NCI-H524 treated with DMSO at 0.1 percent for 48 hours (cell line): ENCODE results near the gene ATP6V1G3.
A peak's percentile ranks its signal among the peaks of the same experiment; 100 is the strongest.
"Not testable (repeated sequence)": the region's sequence is repeated elsewhere in the genome, so short reads cannot be mapped to it uniquely, and the experiment has no call there.

Experiments used
- DNase-seq: peaks from one replicate; lab custom pipeline; 2025; lab: John Stamatoyannopoulos, UW

The ATP6V1G3 gene

DNA sequence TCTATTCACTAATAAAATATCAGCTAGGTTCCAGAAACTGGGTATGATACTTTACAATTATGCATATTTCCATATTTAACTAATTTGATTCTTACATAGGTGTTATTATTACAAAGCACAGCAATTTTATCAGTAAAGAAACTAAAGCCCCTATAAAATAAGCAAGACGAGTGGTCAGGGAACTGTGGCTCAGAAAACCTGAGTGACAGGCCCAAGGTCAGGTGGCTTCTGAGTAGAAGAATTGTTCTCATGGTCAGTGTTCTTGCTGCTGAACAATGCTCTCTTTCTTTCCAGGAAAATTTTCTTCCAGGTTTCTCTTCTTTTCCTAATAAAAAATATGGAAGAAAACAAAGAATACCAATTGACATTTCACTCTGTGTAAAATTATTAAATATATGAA lies 2.2 kb upstream of the ATP6V1G3 start:
- no peak for DNase-seq

DNA sequence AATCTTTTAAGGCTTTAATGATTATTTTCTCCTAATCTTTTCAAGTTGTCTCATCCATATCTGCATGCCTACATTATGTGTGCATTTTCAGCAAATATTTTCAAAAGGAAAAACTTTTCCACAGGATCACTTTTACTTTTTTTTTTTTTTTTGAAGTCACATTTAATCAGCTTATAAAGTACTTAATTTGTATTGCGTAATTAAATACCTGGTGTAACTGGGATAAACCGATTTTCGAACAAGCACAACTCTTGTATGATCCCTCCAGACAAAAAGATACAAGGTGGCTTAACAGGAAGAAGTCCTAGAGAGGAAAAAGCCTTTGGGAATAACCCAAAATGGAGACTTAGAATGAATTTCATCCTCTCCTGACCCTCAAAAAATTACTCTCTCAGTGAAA lies 1.3 kb upstream of the ATP6V1G3 start:
- no peak for DNase-seq

DNA sequence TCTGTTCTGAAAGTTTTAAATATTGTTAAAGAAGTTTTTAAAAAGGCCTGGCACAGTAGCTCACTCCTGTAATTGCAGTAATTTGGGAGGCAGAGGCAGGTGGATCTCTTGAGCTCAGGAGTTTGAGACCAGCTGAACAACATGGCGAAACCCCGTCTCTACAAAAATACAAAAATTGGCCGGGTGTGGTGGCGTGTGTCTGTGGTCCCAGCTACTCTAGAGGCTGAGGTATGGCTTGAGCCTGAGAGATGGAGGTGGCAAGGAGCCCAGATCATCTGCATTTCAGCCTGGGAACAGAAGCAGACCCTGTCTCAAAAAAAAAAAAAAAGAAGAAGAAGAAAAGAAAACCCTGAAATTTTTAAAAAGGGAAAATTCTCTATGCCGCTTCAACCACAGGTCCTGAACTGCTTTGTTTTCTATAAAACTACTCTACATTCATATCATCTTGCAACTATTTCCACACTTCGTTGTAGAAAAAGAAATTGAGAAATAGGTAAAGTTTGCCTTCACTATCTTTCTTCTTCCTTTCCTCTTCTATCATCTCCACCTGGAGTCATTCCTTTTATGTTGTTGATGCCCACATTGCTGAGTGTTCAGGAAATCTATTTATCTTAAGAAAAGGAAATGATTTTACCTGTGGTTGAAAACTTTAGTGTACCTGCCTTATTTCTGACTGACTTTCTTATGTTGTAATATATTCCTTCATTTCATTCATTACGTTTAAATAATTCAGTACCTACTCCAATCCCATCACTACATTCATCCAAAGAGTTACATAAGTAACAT lies 1.7 kb downstream of the ATP6V1G3 start:
- no peak for DNase-seq

DNA sequence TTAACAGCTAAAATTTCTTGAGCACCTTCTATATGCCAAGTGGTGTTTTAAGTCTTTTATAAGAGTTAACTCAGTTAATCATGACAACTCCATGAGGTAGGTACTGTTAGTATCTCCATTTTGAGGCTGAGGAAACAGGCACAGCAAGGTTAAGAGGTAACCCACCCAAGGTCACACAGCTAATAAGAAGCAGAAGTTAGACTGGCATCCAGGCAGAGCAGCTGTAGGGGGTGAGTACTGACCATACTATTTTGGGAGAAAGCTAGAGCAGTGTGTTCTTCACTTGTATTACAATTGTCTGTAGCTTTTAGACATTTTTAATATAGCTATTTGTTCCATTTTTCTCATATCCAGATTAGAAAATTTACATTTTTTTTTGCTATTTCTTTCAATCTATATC lies 4.8 kb downstream of the ATP6V1G3 start:
- no peak for DNase-seq

DNA sequence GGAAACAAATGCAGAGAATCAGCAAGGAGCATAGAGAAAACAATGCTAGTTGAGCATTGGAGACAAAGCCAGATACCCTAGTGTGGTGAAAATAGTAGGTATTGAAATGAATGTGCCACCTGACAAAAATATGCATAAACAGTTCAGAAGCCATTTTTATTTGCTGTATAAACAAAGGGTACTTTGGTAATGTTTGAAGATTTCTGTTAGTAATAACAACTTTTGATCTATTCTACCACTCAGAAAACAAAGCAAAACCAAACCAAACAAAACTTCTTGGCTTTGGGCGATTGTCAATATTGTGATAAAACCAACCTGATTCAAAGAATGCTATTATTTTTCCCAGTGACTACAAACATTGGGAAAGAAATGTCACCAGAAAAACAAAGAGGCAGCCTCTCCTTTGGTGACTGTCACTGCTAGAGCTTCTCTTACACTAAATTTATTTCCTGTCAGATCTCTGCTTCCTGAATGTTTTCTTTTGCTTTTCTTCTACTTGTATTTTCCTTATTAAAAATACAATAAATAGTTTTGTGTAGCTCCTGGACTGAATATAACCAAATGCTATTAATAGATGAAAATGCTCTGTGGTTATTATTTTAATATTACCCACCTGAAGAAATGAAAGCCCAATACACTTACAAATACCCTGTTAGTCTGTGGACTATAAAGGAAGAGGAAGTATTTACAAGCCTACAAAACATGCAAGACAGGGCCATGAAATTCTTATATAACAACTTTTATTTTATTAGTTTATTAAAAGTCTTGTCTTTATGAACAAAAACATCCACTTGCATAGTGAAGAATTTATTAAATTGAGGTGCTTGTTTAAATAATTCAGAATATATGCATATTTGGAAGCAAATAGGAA lies 5.7 kb downstream of the ATP6V1G3 start:
- no peak for DNase-seq

DNA sequence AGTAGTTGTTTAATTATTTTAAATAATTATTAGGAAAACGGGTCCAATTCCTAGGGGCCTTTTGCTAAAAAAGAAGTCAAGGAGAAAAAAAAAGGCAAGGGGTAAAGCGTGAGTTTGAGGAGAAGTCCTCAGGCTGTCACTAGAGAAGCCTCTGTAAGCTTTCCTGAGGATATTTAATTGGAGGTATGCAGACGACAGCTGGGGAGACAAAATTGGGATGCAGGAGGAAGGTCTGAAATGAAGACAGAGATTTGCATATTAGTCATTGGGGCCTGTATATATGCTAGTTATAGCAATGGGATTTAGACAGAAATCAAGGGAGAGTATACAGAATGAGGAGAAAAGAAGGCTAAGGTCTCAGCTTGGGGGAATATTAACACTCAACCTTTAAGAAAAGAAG lies 8.6 kb downstream of the ATP6V1G3 start:
- DNase-seq = peak; percentile 48

DNA sequence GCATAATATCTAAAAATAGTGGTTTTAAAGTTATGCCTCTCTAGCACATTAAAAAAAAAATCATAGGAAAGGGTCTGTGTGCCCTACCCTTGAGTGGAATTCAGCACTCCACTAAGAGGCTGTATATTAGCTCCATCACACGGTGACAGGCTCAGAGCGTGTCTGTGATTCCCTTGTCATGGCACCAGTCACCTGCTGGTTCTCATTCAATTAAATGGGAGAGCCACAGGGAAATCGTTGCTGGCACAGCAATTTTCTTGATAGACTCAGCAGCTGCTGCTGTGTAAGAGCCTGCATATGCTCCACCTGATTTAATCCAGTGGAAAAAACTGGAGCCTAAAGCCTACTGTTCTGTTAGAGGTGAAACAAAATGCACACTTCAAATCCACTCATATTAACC lies 9.5 kb downstream of the ATP6V1G3 start:
- DNase-seq = peak; percentile 68

DNA sequence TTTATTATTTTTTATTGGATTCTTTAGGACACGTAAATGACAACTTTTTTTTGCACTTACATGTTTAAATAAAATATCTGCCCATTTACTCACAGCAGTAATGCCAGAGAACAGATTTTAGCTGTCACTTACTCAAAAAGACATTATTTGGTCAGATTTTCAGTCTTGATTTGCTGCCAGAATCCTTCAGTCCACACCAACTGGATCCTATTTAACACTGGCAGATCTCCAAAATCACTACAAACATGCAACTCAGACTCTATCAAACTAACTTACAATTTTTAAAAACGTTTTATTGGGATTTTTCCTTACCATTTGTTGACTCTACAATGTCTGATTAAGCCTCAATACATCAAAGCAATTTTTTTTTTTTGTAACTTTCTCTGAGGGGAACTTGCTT lies 11.1 kb downstream of the ATP6V1G3 start:
- DNase-seq = no peak

DNA sequence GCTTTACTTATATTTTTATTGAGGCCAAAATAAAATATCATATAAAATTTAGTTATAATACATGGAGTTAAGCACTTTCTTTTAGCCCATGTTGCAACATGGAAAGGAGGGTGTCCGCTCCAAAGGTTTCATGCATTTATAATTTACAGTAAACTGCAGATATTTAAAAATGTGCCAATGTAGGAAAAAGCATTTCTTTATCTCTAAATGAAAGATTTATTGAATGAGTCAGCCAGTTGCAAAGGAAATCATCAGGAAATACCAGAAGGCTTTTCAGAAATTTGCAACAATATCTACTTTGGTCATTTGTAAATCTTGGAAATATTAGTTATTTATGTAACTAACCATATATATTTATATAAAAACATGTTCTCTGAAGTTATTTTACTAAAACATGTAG lies 12.1 kb downstream of the ATP6V1G3 start:
- DNase-seq = no peak

DNA sequence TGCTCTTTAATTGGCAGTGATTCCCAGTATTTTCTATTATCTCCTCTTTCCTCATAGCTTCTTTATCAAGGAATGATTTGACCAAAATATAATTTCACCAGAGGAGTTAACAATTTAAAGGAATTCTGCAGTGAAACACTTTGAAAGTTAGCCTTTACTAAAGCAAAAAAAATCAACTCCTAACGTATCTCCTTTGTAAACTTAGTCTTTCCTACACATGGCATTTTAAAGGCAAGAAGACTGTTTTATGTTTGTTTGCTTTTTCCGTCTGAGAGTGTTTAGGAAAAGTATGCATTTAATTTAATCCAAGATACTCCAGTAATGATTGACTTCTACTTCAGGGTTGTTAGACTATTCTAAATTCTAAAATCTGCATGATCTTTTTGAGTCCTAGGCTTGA lies 15.9 kb downstream of the ATP6V1G3 start:
- DNase-seq = no peak

DNA sequence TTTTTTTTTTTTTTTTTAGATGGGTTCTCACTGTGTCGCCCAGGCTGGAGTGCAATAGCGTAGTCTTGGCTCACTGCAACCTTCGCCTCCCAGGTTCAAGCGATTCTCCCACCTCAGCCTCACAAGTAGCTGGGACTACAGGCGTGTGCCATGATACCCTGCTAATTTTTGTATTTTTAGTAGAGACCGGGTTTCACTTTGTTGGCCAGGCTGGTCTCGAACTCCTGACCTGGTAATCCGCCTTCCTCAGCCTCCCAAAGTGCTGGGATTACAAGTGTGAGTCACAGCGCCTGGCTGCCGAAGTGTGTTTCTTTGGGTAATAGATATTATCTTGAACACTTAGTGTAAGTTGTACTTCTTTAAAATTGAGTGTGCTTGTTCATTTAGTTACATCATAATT lies 16.4 kb downstream of the ATP6V1G3 start:
- DNase-seq = not testable (repeated sequence)

DNA sequence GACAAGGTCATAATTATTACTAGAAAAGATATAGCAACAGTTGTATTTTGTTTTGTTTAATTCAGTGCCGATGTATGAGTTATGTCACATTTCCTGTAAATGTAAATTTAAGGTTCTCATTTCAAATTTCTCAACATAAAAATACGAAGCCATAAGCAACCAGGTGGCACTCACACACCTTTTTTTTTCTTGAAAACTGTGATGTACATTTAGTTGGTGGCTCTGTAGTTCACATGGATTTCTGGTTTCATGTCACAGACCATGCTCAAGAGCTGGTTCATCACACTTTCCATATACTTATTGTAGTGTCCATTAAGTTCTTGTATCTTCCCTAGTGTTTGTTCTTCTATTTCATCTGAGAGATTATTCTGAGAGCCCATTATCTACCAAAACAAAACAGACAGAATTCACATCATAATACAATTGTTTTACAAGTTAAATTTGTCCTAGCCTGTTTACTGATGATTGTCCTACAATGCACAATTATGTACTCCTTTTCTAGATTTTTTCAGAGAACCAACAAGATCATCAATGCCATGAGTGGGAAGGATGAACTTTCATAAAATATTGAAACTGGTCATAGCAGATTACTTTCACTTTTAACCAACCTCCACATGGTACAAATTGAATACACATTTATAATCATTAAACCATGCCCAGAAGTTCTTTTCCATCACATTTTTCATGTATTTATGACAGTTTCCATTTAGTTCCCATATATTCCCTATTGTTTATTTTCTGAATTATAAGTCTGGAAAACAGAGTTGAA lies 17.1 kb downstream of the ATP6V1G3 start:
- no peak for DNase-seq

DNA sequence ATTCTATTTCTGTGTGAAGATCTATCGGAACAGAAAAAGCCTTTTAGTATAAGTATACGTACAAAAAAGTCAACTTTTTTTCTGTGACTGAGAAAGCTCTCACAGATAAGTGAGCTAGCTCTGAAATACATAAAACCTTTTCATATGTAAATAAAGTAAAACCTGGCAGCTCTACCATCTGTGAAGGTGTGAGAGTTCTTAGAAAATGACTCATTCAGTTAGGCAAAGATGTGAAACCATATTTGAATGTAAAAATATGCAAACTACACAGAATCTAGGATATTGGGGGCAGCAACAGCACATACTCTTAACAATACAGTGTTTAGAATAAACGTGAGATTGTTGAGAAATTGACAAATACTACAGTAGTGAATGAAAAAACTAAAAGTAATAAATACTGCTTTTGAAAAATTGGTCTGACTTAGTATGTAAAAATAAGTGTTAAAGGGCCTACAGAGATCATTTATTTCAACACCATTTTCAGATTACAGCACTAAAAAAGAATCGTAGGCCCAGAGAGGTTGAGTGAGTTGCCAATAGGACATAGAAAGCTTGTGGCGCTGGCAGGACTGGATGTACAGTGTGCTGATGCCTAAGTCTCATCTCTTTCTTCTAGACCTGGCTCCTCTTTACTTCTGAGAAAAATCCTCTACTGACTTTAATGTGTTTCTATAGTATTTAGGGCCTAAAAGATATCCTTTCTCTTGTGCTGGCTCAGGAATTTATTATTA lies 19.8 kb downstream of the ATP6V1G3 start:
- DNase-seq = no peak

DNA sequence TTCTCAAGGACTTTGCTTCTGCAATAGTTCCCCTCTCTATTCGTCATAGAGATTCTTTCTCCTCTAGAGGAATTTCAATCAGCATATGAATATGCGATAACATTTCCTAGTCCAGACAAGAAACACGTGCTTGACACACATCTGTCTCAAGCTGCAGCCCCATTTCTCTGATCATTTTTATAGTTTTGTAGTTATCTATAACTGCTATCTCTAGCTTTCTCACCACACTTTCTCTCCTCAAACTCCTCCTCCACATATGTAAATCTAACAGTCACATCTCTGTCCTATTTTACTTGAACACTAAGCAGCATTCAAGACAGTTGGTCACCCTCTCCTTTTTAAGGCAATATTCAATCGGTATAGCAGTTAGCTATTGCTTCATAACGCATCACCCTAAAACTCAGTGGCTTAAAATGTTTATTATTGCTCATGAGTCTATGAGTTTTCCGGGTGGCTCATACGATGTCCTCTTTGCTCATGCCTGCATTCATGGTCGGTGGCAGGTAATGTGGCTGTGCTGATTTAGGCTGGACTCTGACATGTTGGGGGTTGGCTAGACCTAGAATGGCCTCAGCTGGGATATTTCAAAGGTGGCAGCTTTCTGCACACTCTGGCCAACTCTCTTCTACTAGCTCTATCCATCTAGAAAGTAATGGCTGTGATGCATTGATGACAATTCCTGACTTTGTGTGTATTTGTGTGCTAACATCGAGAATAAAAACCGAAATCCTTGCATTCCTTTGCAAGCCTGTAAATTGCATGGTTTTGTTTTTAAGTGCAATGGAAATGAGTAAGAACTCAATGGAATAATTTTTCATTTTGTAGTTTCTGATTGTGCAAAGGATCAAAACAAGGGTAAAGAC lies 20.6 kb downstream of the ATP6V1G3 start:
- DNase-seq = no peak

DNA sequence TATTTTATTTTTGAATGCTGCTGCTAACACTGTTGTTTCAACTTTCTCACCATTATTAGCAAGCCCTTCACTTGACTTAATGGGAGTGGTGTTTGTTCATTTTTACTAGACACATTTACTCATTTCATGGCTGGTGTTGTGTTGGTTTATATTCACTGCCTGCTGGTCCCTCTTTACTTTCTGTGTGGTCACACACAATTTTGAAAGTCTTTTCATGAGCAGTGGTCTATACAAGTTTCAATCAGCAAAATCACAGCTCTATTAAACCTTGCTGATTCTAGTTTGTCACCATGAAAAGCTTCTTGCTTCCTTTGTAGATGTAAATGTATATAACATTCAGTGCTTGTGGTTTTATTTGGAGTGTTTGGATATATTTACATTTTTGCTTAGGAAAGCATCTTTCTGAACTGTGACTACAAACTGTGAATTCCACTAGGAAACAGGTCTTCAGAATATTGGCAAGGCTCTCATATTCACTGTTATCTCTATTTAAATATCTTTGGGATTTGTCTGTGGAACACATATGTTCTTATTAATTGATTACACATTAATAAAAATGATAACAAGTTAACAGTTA lies 22.8 kb downstream of the ATP6V1G3 start:
- DNase-seq = no peak

DNA sequence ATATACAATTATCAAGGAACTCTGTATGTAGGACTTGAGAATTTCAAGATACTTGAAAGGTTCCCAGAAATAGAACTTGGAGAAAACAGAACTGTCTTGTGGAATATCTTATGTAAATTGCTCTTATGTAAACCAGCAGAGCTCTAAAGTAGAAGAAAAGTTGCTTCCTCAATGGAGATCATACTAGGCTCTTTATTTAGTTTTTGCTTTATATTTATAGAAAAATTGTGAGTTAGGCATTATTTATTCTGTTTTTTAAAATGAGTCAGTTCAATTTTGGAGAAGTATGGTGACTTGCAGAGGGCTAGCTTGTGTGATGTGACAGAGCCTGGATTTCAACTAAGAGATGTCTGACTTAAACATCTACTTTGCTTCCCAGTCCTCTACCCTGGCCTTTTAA lies 40.4 kb downstream of the ATP6V1G3 start:
- no peak for DNase-seq

DNA sequence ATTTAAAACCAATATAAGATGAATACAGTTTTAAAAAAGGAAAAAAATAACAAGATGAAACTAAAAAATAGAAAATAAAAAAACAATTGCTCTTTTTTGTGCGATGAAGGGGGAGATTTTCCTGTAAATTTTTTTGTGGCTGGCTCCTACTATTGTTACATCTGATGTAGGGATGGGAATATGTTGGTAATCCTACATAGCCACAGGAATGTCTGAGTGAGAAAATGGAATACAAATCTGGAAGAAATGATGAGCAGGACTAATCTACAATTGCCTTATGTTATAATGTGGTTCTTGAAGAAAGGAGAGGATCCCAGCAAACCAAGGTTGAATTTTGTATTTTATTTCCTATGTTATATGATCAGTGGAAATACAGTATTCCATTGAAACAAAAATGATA lies 40.9 kb downstream of the ATP6V1G3 start:
- no peak for DNase-seq

DNA sequence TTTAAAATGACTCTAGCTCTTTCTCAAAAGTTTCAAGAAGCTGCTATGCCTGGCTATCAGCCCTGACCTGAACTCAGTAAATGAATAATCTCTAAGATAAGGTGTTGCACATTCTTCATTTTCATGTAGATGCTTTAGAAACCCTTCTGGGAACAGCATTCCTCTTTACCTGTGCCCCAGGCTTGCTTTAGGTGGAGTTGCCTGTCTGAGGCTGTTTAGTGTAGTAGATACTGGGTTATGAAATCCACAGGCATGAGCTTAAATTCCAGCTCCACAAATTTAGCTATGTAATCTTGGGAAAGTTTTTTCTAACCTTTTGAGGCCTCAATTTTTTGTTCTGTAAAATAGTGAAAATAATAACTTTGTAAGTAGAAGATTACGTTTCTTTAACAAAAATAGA lies 41.6 kb downstream of the ATP6V1G3 start:
- no peak for DNase-seq

DNA sequence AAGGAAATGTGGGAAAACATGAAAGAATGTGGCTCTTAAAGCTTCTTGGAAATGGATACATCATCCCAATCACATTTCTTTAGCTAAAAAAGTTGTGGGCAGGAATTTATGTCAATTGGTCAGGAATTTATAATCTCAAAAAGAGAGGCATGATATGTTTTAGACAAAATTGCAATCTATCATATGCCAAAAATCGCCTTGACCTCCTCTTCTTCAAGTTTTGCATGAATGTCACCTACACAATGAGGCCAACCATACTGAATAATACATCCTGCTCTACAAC lies 42.4 kb downstream of the ATP6V1G3 start:
- DNase-seq = no peak

DNA sequence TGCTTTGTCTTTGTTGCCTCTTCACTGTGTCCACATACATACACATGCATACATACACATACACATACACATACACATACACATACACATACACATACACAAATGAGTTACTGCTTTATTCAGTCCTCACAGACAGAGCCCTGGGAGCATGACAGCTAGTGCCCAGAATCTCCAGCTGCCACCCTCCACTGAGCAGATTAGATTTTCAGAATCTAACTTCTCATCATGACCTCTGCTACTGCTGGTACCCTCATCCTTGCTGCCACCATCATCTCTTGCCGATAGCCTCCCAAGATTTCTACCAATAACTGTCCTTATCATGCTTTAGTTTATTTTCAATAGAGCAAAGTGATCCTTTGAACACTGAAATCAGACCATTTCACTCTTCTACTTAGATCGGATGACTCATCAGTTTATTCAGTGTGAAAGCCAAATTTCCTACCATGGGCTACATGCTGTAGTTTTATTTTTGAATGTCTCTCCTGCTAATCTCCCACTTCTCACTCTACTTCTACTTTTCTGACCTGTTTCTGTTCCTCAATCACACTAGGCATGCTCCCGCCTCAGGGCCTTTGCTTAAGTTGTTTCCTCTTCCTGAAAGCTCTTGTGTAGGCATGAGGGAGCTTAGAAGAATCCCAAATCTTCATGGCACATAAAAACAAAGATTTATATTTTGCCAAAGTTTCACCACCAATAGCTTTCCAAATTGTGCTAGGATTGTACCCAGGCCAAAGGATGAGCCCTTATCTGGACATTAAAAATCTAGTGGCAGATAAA lies 43.0 kb downstream of the ATP6V1G3 start:
- DNase-seq = no peak
